Measurements from ENCODE around the gene ARID3C.

The ARID3C gene

DNA sequence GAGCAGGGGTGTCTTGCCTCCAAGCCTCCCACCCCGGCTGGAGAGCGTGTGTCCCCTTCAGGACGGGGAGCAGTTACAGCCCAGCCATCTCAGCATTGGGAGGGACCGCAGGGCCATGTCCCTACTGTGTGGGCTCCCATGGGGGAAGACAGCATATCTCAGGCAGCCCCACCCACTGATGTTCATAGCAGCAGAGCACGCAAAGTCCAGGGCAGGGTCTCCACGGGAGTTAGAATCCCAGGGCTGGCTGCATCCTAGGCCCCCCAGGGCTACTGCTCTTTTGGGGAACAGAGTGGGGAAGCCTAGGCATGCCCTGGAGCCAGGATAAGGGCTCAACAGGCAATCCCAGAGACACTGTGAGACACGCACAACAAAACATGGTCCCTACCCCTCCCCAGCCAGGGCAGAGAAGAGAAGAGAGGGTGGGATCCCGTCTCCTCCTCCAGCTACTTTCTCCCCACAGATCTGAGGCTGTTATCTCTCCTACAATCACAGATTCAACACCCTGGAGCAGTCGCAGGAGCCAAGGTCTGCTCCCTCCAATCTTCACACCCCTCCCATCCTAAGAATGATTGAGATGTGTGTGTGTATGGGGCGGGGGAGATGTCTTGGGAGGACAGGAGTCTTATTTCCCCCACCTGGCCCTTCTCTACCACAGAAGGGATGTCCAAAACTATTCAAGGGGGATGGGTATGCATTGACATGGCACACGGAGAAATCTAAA lies 42.8 kb downstream of the ARID3C start:
- TF ChIP-seq, protein P1, sequence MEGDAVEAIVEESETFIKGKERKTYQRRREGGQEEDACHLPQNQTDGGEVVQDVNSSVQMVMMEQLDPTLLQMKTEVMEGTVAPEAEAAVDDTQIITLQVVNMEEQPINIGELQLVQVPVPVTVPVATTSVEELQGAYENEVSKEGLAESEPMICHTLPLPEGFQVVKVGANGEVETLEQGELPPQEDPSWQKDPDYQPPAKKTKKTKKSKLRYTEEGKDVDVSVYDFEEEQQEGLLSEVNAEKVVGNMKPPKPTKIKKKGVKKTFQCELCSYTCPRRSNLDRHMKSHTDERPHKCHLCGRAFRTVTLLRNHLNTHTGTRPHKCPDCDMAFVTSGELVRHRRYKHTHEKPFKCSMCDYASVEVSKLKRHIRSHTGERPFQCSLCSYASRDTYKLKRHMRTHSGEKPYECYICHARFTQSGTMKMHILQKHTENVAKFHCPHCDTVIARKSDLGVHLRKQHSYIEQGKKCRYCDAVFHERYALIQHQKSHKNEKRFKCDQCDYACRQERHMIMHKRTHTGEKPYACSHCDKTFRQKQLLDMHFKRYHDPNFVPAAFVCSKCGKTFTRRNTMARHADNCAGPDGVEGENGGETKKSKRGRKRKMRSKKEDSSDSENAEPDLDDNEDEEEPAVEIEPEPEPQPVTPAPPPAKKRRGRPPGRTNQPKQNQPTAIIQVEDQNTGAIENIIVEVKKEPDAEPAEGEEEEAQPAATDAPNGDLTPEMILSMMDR (IDR thresholded peaks at IDR 0.05; ENCODE audit: extremely low read depth, missing control alignments), result no peak
- DNase-seq (ENCODE audit: low spot score), result no peak

DNA sequence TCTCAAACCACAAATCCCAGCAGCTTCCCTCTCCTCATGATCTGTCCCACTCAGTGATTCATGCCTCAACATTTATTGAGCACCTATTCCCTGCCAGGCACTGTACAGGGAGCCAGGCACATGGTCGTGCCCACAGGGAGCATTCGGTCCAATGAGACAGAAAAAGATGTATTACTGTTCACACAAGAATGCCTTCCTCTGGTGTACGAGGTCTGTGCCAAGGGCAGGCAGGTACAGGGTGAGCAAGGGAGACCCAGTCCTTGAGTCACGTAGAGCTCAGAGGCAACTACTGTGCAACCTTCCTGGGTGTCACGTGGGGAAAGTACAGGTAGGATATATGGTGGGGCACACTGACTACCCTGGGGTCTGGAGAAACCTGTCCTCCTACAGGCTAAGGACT lies 43.9 kb downstream of the ARID3C start:
- TF ChIP-seq, protein P1 (IDR thresholded peaks at IDR 0.05; ENCODE audit: extremely low read depth, missing control alignments), result no peak
- DNase-seq (ENCODE audit: low spot score), result no peak

DNA sequence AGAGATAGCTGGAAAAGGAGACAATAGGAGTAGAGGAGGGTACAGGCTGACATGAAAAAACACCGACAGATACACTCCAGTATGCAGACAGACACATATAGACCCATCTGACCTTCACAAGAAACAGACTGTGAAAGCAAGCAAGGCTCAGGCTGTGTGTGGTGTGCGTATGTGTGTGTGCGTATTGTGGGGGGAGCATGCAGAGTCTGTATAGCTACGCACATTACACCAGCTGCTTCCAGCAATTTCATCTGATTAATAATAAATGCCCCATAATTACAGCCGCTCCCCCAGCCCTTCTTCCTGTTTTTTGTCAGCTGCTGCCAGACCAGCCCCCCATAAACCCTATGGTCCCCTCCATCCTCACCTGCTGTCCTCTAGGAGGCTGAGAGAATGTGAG lies 46.1 kb downstream of the ARID3C start:
- TF ChIP-seq, protein P1 (IDR thresholded peaks at IDR 0.05; ENCODE audit: extremely low read depth, missing control alignments), result no peak
- no peak for DNase-seq (ENCODE audit: low spot score)

DNA sequence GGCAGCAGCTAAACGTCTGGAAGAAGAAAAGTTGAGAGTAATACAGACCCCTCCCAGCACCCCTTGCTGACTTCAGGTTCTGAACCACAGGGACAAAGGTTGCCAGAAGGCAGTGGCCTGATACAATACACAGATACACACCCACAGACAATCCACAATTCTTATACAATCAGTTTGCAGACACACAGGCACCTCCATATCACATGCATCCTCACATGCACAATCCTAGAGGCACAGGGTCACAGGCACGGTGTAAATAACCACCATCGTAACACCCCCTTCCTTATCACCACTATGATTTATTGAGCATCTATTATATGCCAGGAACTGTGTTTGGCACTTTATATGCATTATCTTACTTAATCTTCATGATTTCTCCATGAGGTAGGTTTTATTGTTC lies 47.5 kb downstream of the ARID3C start:
- TF ChIP-seq, protein P1 (IDR thresholded peaks at IDR 0.05; ENCODE audit: extremely low read depth, missing control alignments), result no peak
- DNase-seq (ENCODE audit: low spot score), result no peak

DNA sequence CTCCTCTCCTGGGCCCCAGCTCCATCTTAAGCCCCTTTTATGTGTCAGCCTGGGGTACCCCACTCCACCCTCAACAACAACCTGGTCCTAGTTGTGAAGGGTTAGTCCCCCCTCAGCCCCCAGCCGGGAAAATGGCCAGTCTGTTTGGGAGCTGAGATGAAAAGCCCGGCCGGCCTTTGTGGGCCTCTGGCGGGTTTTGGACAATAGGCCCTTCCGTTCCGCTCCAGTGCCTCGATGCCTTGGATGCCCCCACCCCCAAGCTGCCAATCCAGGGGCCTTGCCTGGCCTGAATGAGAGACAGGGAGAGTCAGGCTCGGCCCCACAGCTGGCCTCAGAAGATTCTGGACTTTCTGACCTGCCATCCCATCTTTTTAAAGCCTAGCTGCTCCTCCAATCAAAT lies 48.5 kb downstream of the ARID3C start:
- DNase-seq (ENCODE audit: low spot score), result no peak
- TF ChIP-seq, protein P1 (IDR thresholded peaks at IDR 0.05; ENCODE audit: extremely low read depth, missing control alignments), result no peak

DNA sequence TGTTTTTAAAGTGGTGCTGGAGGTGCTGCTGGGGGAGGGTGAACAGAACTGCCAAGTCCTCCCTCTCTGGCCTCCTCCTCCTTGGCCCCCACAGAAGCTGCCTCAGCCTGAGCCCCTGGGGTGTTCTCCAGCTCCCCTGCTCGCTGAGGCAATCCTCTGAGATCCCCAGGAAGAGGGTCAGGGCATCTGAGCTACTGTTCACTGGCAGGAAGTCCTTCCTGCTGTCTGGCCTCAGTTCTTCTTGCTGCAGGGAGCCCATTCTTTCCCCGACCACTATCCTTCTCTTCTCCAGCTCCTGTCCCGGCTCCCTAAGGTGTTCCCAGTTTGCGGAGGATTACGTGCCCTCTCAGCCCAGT lies 49.1 kb downstream of the ARID3C start:
- DNase-seq (ENCODE audit: low spot score), result no peak
- TF ChIP-seq, protein P1 (IDR thresholded peaks at IDR 0.05; ENCODE audit: extremely low read depth, missing control alignments), result no peak

DNA sequence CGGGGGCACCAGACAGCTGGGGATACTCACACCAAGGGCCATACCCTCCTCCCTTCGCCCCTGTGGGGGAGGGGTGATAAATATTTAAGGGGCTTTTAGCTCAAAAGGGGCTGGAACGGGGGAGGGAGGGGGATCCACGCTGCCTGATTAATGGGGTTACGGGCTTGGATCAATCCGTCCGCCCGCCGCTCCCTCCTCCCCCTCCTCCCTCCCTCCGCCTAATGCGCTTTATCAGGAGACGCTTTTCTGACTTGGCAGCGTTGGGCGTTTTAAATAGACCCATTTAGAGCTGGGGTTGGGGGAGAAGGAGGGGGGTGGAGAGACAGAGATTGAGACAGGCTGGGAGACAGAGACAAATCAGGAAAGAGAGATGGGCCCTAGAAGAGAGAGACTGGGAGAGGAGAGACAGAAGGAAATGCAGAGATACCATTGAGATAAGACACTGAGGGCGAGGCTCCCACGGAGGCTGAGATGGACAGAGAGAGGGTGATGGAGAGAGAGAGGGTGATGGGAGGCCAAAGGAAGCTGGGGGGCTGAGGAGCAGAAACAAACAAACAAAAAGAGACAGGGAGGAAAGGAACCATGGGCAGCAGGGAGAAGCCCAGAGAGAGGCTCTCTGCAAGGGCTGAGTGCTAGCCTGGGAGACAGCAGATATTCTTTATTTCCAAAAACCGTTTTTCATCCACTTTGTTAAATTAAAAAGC lies 49.6 kb downstream of the ARID3C start:
- DNase-seq (ENCODE audit: low spot score), result no peak
- TF ChIP-seq, protein P1 (IDR thresholded peaks at IDR 0.05; ENCODE audit: extremely low read depth, missing control alignments), result no peak

Data from GM20000 (cell line).